CD4-positive, alpha-beta T cell treated with Interleukin-1 beta for 1 hour (primary cell): ENCODE results near the gene WDTC1.
A peak's percentile ranks its signal among the peaks of the same experiment; 100 is the strongest.

ENCODE experiments used
- DNase-seq, 2 donors: peaks; one replicate each; pipeline ENCODE4 v3.0.0-alpha.2; 2020 to 2022

Gene WDTC1

DNA sequence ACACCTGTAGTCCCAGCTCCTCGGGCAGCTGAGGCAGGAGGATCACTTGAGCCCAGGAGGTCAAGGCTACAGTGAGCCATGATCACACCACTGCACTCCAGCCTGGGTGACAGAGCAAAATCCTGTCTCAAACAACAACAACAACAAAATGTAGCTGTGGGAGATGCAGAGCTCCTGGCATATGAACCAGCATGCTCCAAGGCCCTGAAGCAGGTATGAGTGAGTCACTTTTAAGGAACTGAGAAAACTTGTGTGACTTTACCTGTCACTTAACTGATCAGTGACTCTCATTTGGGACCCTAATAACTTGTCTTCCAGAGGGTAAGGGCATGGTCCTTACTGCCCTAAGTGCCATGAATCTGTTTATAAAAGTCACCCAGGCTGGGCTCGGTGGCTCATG, 68.2 kb downstream of the WDTC1 start:
- no peak for DNase-seq

DNA sequence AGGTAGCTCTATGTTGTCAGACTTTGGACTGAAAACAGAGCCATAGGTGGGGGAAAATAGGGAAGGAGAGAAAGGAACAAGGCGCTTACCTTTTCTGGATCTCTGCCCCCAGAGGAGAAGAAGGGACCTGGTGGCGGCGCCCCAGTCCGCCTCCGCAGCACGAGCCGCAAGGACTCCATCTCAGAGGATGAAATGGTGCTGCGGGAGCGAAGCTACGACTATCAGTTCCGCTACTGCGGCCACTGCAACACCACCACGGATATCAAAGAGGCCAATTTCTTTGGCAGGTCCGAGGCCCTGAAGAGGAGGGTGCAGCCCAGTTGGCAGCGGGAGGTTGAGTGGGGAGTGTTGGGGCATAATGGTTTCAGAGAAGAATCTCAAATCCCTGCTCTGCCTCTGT, 69.1 kb downstream of the WDTC1 start:
- DNase-seq = no peak

DNA sequence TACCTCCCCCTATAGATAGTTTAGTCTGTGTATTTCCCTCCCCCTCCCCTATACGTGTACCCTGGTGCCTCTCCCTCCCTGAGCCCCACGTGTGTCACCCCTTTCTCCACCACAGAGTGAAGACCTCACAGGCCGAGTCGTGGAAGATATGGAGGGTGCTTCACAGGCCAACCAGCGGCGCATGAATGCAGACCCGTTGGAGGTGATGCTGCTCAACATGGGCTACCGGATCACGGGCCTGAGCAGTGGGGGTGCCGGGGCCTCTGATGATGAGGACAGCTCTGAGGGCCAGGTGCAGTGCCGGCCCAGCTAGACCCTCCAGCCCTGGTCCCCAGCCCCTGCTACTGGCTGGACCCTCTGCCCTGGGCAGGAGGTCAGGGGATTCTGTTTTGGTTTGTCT, 71.6 kb downstream of the WDTC1 start:
- no peak for DNase-seq

DNA sequence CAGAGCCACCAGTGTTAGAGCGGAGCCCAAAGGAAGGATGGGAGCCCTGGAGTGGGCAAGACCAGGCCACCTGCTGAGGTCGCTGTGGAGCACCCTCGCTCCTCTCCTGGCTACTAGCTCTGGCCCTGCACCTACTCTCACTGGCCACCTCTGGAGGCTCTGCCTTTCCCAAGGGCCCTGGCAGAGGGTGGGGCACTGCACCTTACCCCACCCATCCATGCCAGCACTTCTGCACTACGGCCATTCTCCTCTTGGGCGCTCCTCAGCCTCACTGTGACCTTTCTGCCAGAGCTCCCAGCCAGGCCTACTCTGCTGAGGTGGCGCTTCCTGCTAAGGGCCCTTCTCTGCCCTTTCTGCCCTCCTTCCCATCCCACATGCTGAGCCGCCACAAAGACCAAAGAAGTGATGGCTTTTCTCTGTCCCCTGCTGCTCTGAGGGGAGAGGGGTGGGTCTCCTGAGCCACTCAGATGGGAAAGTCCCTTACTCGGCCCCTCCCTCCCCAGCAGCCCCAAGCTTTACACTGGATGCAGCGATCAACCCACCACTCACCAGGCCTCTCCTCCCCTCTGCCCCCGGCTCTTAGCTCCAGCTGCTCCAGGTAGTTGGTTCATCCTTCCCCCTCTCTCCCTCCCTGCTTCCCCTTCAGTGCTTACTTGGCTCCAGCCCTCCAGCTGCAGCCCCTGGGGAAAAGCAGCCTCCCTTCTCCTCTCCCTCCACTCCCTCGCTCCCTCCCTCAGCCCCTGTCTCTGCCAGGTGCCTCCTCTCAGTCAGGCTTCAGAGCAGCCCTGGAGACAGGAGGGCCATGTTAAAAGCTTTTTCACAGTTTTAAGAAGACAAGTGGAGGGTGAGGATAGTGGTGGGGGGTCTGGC, 72.7 kb downstream of the WDTC1 start:
- DNase-seq = no peak

- no peak for DNase-seq
Observed at GRCh38 chr1:27307874-27308598, 73.6 kb downstream of the WDTC1 start.

- DNase-seq = no peak
Observed at GRCh38 chr1:27314169-27314568, 79.7 kb downstream of the WDTC1 start.

GRCh38 chr1:27314737-27315136, 80.3 kb downstream of the WDTC1 start:
- DNase-seq = no peak

GRCh38 chr1:27316860-27317259, 82.4 kb downstream of the WDTC1 start:
- no peak for DNase-seq

- no peak for DNase-seq
Observed at GRCh38 chr1:27318136-27318535, 83.7 kb downstream of the WDTC1 start.

GRCh38 chr1:27318596-27318995, 84.2 kb downstream of the WDTC1 start:
- DNase-seq = no peak

DNA sequence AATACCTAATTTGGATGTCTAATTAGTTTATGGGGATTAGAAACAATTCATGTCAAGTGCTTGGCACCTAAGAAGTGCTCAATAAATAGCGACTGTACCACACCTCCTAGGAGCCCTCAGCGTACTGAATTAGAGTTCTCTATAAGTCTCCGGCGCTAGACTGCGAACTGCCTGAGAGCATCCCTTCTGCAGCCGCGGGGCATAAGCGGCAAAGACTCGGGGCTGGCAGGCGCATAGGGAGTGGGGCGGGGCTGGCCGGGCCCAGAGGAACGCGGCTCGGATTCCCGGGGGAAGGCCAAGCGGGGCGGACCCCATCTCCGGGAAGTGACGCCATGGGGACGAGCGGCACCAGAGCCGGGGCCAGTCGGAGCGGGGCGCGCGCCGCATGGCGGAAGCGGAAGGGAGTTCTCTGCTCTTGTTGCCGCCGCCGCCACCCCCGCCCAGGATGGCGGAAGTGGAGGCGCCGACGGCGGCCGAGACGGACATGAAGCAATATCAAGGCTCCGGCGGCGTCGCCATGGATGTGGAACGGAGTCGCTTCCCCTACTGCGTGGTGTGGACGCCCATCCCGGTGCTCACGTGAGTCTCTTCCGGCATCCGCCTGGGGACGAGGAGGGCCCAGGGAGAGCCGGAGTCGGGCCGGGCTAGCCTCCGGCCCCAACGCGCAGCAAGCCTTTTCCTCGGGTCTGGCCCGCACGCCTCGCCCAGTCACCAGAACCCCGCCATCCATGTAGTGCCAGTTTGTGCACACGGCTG, 87.6 kb downstream of the WDTC1 start, which contains the start of gene TMEM222:
Gene TMEM222 (plus strand): TSS at position 351 of the 756 bp plus-strand sequence. CDS start 35 bp downstream, at position 386.
- DNase-seq = peak; percentile 97

GRCh38 chr1:27322569-27323240, 88.3 kb downstream of the WDTC1 start:
- no peak for DNase-seq

GRCh38 chr1:27325286-27325685, 90.9 kb downstream of the WDTC1 start:
- DNase-seq = no peak

GRCh38 chr1:27327964-27328363, 93.5 kb downstream of the WDTC1 start:
- no peak for DNase-seq

- no peak for DNase-seq
Observed at GRCh38 chr1:27330786-27331185, 96.4 kb downstream of the WDTC1 start.

DNA sequence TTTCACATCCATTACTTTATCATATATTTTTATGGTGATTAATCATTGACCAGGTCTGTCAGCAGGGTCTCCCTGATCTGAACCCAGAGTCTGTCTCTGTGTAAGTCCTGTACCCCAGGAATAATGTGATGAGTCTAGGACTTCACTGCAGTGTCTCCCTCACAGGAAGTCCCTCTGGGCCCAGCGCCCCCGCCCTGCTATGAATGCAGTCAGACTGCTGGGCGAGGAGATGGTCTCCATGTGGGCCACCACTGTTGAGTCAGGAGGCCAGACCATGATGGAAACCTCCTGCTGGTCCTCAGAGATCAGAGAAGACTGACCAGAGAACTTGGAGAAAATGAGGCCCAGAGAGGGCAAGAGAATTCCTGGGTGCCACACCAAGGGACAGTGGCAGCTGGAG, 97.0 kb downstream of the WDTC1 start:
- no peak for DNase-seq

DNA sequence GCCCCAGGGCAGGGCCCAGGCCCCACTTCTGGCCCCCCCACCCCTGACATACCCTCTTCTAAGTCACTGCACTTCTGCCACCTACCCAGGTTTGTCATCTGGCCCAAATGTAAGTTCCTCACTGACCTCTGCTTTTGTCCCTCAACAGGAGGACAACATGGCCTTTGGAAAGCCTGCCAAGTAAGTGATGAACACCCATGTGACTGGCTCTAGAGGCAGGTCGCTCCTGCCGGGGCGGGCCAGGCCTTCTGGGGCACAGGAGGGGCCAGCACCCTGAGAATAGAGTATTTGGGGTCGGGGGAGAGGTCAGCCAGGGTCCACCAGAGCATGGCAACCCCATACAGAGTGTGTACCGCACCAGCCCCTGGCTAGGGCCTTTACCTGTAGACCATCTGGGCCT, 97.5 kb downstream of the WDTC1 start:
- no peak for DNase-seq

DNA sequence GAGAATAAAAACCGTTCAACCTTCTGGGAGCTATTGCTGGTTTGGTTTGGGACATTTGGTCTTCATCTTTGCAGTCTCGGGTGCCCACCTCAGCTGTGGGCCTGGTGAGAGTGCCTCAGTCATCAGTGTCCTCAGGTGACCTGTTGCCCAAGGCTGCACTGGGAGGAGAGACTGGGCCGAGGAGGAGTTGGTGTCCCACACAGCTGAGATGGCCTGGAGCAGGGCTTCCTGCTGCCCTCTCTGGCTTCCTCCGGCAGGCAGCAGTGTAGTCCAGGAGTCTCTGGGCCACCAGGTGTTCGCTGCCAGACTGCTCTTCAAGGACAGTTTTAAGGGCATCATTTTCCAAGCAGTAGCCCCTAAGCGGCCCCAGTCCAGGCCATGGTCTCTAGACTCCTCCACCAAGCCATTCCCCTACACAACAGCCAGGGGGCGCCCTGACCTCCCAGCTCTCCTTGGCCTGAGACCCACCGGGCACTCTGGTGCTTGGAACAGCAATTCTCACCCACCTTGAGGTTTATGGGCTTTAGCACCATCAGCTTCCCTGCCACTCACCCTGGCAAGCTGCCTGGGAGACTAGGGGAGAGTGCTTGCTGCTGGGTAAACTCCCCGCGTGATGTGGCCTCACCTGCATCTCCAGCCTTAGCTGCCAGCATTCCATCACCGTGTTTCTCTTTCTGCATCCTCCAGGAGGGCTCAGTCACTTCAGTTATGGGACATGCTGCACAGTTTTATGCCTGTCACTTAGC, 98.3 kb downstream of the WDTC1 start:
- DNase-seq = peak; percentile 58 to 66

GRCh38 chr1:27333717-27334279, 99.4 kb downstream of the WDTC1 start:
- no peak for DNase-seq

DNA sequence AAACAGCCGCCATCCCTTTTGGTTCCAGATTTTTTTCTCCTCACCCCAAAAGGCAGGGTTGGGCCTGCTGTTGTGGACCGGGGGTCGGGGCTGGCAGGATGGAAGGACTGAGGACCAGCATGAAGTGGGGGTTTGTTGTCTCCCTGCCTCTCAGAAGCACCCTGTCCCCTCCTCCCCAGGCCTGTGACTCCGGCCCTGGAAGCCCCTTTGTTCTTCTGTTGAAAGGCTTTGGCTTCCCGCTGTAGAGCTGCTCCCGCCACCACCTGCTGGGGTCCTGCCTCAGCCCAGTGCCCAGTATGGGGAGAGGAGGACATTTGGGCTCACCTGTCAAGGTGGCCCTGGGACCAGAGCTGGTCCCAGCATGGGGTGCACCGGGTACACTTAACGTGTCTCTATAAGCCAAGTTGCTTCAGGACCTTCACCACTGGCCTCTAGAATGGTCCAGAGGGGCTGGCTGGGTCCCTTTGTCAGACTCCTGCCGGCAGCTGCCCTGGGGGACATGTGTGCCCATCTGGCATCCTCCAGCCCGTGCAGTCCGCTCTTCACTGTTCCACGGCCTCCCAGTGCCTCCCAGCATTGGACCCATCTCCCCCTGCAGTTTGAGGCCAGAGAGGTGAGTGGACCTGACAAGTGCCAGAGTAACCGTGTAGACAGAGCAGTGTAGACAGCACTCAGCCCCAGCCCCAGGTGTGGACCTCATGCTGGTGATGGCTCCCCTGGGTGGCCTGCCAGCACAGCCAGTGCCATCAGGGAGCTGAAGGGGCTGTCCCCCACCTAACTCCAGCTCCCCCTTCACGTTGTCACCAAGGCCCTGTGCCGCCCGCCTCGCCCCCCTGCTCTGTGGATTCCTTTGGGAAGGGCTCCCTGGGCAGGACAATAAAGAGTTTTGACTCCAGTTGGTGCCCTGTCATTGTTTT, 101.3 kb downstream of the WDTC1 start:
- no peak for DNase-seq

DNA sequence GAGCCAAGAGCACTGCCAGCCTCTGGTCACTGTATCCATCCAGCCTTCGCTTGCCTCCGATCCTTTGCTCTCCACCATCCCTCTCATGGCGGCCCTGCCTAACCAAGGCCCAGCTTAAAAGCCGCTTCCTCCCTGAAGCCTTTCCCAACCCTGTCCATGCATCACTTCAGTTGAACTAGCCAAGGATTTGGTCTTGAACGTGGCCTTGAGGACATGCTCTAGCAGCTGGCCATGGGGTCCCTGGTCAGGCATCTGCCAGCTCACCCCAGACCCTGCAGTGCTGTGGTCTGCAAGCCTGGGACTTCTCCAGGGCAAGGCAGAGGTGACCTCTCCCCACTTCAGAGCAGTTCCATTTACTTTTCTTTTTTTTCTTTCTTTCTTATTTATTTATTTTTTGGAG, 102.3 kb downstream of the WDTC1 start:
- DNase-seq = no peak
